ENCODE results near the gene NEK2. TPM values are rescaled to one million over a fixed set of nuclear protein-coding genes. Genes with fewer than 3 reads are reported as not detected.

Gene NEK2
- total and polyA plus RNA-seq, 7 experiments from 2014 or later, result 0.11 to 26.5 (median 0.22) TPM; not detected in 2

GRCh38 chr1:211714154-211714553 is 38.7 kb upstream of the NEK2 start:
- Histone ChIP-seq H3K36me3 (ENCODE audit: control insufficient read depth in 2 of 3, insufficient read depth in 3 of 3, low read length in 3 of 3) (no peaks in the 10 kb centered on the region), H3K4me3 (ENCODE audit: low read length) (no peak overlapping the region), H3K9me3 (ENCODE audit: control insufficient read depth in 2 of 3, low read length in 3 of 3) (no peaks in the 10 kb centered on the region), H3K27ac (ENCODE audit: low read depth, low read length) (no peak overlapping the region), H3K27me3 (ENCODE audit: control insufficient read depth in 2 of 2, insufficient read depth in 2 of 2, low read length in 2 of 2) (no peaks in the 10 kb centered on the region), H3K4me1 (ENCODE audit: control insufficient read depth in 2 of 2, insufficient read depth in 2 of 2, low read length in 2 of 2) (no peaks in the 10 kb centered on the region)
- ChIA-PET POLR2A (no interaction called here), CTCF (no interaction called here)
- H3K9me3 Mint-ChIP-seq, result no peaks in the 10 kb centered on the region
- ATAC-seq (no peak), DNase-seq (no peak)
- H3K4me1 Mint-ChIP-seq, result no peaks in the 10 kb centered on the region
- H3K36me3 Mint-ChIP-seq, result no peaks in the 10 kb centered on the region
- no peak overlapping the region for H3K4me3 Mint-ChIP-seq
- intact Hi-C loops (cut with micrococcal nuclease), result no loop called here
- H3K27me3 Mint-ChIP-seq, result peaks cover 0 to 5% (median 0%) of the 10 kb centered on the region in 5 donors
- H3K27ac Mint-ChIP-seq, result no peak overlapping the region

GRCh38 chr1:211713231-211713630 is 37.8 kb upstream of the NEK2 start:
- Mint-ChIP-seq H3K36me3 (no peaks in the 10 kb centered on the region), H3K4me1 (no peaks in the 10 kb centered on the region), H3K9me3 (no peaks in the 10 kb centered on the region), H3K27ac (no peak overlapping the region), H3K4me3 (no peak overlapping the region), H3K27me3 (peaks cover 0 to 5% (median 0%) of the 10 kb centered on the region in 5 donors)
- Histone ChIP-seq H3K27ac (ENCODE audit: low read depth, low read length) (no peak overlapping the region), H3K4me3 (ENCODE audit: low read length) (no peak overlapping the region), H3K27me3 (ENCODE audit: control insufficient read depth in 2 of 2, insufficient read depth in 2 of 2, low read length in 2 of 2) (no peaks in the 10 kb centered on the region), H3K4me1 (ENCODE audit: control insufficient read depth in 2 of 2, insufficient read depth in 2 of 2, low read length in 2 of 2) (no peaks in the 10 kb centered on the region), H3K36me3 (ENCODE audit: control insufficient read depth in 2 of 3, insufficient read depth in 3 of 3, low read length in 3 of 3) (no peaks in the 10 kb centered on the region), H3K9me3 (ENCODE audit: control insufficient read depth in 2 of 3, low read length in 3 of 3) (no peaks in the 10 kb centered on the region)
- DNase-seq, result no peak
- intact Hi-C loops (cut with micrococcal nuclease), result no loop called here
- ChIA-PET POLR2A (no interaction called here), CTCF (interaction anchor here (0.7 kb wide), 1 partner anchor 12 kb away, joined by 3 read pairs; no protein-coding TSS in a partner anchor)
- ATAC-seq, result no peak

GRCh38 chr1:211711315-211711705 is 35.9 kb upstream of the NEK2 start:
- CTCF ChIA-PET, result no interaction called here
- no peaks in the 10 kb centered on the region for H3K36me3 Mint-ChIP-seq
- intact Hi-C loops (cut with micrococcal nuclease), result no loop called here

GRCh38 chr1:211710566-211711314 is 35.3 kb upstream of the NEK2 start:
- no peaks in the 10 kb centered on the region for H3K36me3 Mint-ChIP-seq
- Histone ChIP-seq H3K27me3 (ENCODE audit: control insufficient read depth in 2 of 2, insufficient read depth in 2 of 2, low read length in 2 of 2) (no peaks in the 10 kb centered on the region), H3K36me3 (ENCODE audit: control insufficient read depth in 2 of 3, insufficient read depth in 3 of 3, low read length in 3 of 3) (no peaks in the 10 kb centered on the region), H3K27ac (ENCODE audit: low read depth, low read length) (no peak overlapping the region), H3K9me3 (ENCODE audit: control insufficient read depth in 2 of 3, low read length in 3 of 3) (no peaks in the 10 kb centered on the region), H3K4me3 (ENCODE audit: low read length) (no peak overlapping the region), H3K4me1 (ENCODE audit: control insufficient read depth in 2 of 2, insufficient read depth in 2 of 2, low read length in 2 of 2) (no peaks in the 10 kb centered on the region)
- no peak for DNase-seq
- no peaks in the 10 kb centered on the region for H3K9me3 Mint-ChIP-seq
- ChIA-PET POLR2A (no interaction called here), CTCF (no interaction called here)
- no peaks in the 10 kb centered on the region for H3K27me3 Mint-ChIP-seq
- ATAC-seq, result no peak
- H3K4me1 Mint-ChIP-seq, result no peaks in the 10 kb centered on the region
- intact Hi-C loops (cut with micrococcal nuclease), result no loop called here
- no peak overlapping the region for H3K27ac Mint-ChIP-seq
- H3K4me3 Mint-ChIP-seq, result no peak overlapping the region

More at GRCh38 chr1:211711315-211711705, 35.9 kb upstream of the NEK2 start:
- Histone ChIP-seq H3K4me3 (ENCODE audit: low read length) (no peak overlapping the region), H3K27me3 (ENCODE audit: control insufficient read depth in 2 of 2, insufficient read depth in 2 of 2, low read length in 2 of 2) (no peaks in the 10 kb centered on the region), H3K36me3 (ENCODE audit: control insufficient read depth in 2 of 3, insufficient read depth in 3 of 3, low read length in 3 of 3) (no peaks in the 10 kb centered on the region), H3K9me3 (ENCODE audit: control insufficient read depth in 2 of 3, low read length in 3 of 3) (no peaks in the 10 kb centered on the region), H3K4me1 (ENCODE audit: control insufficient read depth in 2 of 2, insufficient read depth in 2 of 2, low read length in 2 of 2) (no peaks in the 10 kb centered on the region), H3K27ac (ENCODE audit: low read depth, low read length) (no peak overlapping the region)
- H3K27me3 Mint-ChIP-seq, result no peaks in the 10 kb centered on the region
- no peak overlapping the region for H3K4me3 Mint-ChIP-seq
- no peak for DNase-seq
- no peaks in the 10 kb centered on the region for H3K4me1 Mint-ChIP-seq
- H3K27ac Mint-ChIP-seq, result no peak overlapping the region
- no peaks in the 10 kb centered on the region for H3K9me3 Mint-ChIP-seq
- POLR2A ChIA-PET, result no interaction called here
- ATAC-seq, result no peak

GRCh38 chr1:211708926-211709325 is 33.5 kb upstream of the NEK2 start:
- Mint-ChIP-seq H3K4me1 (no peaks in the 10 kb centered on the region), H3K9me3 (no peaks in the 10 kb centered on the region), H3K27ac (no peak overlapping the region), H3K36me3 (no peaks in the 10 kb centered on the region), H3K4me3 (no peak overlapping the region), H3K27me3 (no peaks in the 10 kb centered on the region)
- ChIA-PET CTCF (no interaction called here), POLR2A (interaction anchor here (0.7 kb wide), 1 partner anchor 1959 kb away, joined by 3 read pairs; no protein-coding TSS in a partner anchor)
- Histone ChIP-seq H3K4me1 (ENCODE audit: control insufficient read depth in 2 of 2, insufficient read depth in 2 of 2, low read length in 2 of 2) (no peaks in the 10 kb centered on the region), H3K4me3 (ENCODE audit: low read length) (no peak overlapping the region), H3K27me3 (ENCODE audit: control insufficient read depth in 2 of 2, insufficient read depth in 2 of 2, low read length in 2 of 2) (no peaks in the 10 kb centered on the region), H3K36me3 (ENCODE audit: control insufficient read depth in 2 of 3, insufficient read depth in 3 of 3, low read length in 3 of 3) (no peaks in the 10 kb centered on the region), H3K27ac (ENCODE audit: low read depth, low read length) (no peak overlapping the region), H3K9me3 (ENCODE audit: control insufficient read depth in 2 of 3, low read length in 3 of 3) (no peaks in the 10 kb centered on the region)
- DNase-seq (no peak), ATAC-seq (no peak)
- intact Hi-C loops (cut with micrococcal nuclease), result no loop called here

- Mint-ChIP-seq H3K27ac (no peak overlapping the region), H3K36me3 (no peaks in the 10 kb centered on the region), H3K4me3 (no peak overlapping the region), H3K9me3 (no peaks in the 10 kb centered on the region), H3K27me3 (peaks cover 0 to 5% (median 0%) of the 10 kb centered on the region in 5 donors), H3K4me1 (no peaks in the 10 kb centered on the region)
- ChIA-PET POLR2A (no interaction called here), CTCF (interaction anchor here (0.8 kb wide), 1 partner anchor 9 kb away, joined by 3 read pairs; no protein-coding TSS in a partner anchor)
- H3K4me1 ChIP-seq (ENCODE audit: control insufficient read depth in 2 of 2, insufficient read depth in 2 of 2, low read length in 2 of 2), result no peaks in the 10 kb centered on the region
- ATAC-seq (no peak), DNase-seq (no peak)
- H3K27ac ChIP-seq (ENCODE audit: low read depth, low read length), result no peak overlapping the region
- intact Hi-C loops (cut with micrococcal nuclease), result no loop called here
- H3K4me3 ChIP-seq (ENCODE audit: low read length), result no peak overlapping the region
- H3K9me3 ChIP-seq (ENCODE audit: control insufficient read depth in 2 of 3, low read length in 3 of 3), result no peaks in the 10 kb centered on the region
- H3K36me3 ChIP-seq (ENCODE audit: control insufficient read depth in 2 of 3, insufficient read depth in 3 of 3, low read length in 3 of 3), result no peaks in the 10 kb centered on the region
- H3K27me3 ChIP-seq (ENCODE audit: control insufficient read depth in 2 of 2, insufficient read depth in 2 of 2, low read length in 2 of 2), result no peaks in the 10 kb centered on the region
Measured at GRCh38 chr1:211708006-211708405, 32.6 kb upstream of the NEK2 start.

GRCh38 chr1:211705467-211706091 is 30.2 kb upstream of the NEK2 start:
- intact Hi-C loops (cut with micrococcal nuclease), result no loop called here
- no peak for ATAC-seq
- no peak for DNase-seq
- no peak overlapping the region for H3K4me3 ChIP-seq (ENCODE audit: low read length)
- no peaks in the 10 kb centered on the region for H3K27me3 ChIP-seq (ENCODE audit: control insufficient read depth in 2 of 2, insufficient read depth in 2 of 2, low read length in 2 of 2)
- CTCF ChIA-PET, result no interaction called here
- Mint-ChIP-seq H3K9me3 (no peaks in the 10 kb centered on the region), H3K4me1 (peaks cover 0 to 1% (median 0%) of the 10 kb centered on the region in 7 donors), H3K27me3 (peaks cover 0 to 22% (median 0%) of the 10 kb centered on the region in 5 donors), H3K36me3 (no peaks in the 10 kb centered on the region), H3K27ac (no peak overlapping the region), H3K4me3 (no peak overlapping the region)
- no peaks in the 10 kb centered on the region for H3K4me1 ChIP-seq (ENCODE audit: control insufficient read depth in 2 of 2, insufficient read depth in 2 of 2, low read length in 2 of 2)
- POLR2A ChIA-PET, result no interaction called here
- H3K27ac ChIP-seq (ENCODE audit: low read depth, low read length), result no peak overlapping the region
- H3K9me3 ChIP-seq (ENCODE audit: control insufficient read depth in 2 of 3, low read length in 3 of 3), result no peaks in the 10 kb centered on the region
- no peaks in the 10 kb centered on the region for H3K36me3 ChIP-seq (ENCODE audit: control insufficient read depth in 2 of 3, insufficient read depth in 3 of 3, low read length in 3 of 3)

All from naive thymus-derived CD4-positive, alpha-beta T cell (primary cell).